Ovary (tissue), 9 donors: ENCODE measurements around the gene ADGRV1. TPM values are rescaled to one million over a fixed set of nuclear protein-coding genes. Genes with fewer than 3 reads are reported as not detected.

ENCODE experiments used
- DNase-seq, 5 donors: peaks; one replicate each; pipeline ENCODE4 v3.0.0-alpha.2; 2019 to 2020
- H3K27ac ChIP-seq, 2 donors: fragments of 200-600 bp; one replicate each; pipeline versions ENCODE4 v1.5.1 to v1.8.0; 2019 to 2022
- H3K27me3 ChIP-seq: fragments of 200-600 bp; one replicate; pipeline ENCODE4 v1.8.0; 2022
- H3K36me3 ChIP-seq: fragments of 200-600 bp; sonication (generic); one replicate; pipeline ENCODE4 v1.5.1; 2019
- H3K4me1 ChIP-seq: one replicate; pipeline ENCODE4 v1.8.1; 2013; ENCODE audit warnings: mild to moderate bottlenecking, moderate library complexity; ENCODE audit not compliant: insufficient read depth
- H3K4me3 ChIP-seq: fragments of 200-600 bp; sonication (generic); one replicate; pipeline ENCODE4 v1.5.1; 2017
- H3K9me3 ChIP-seq, 2 donors: fragments of 200-600 bp in 1 of 2; sonication (generic) in 1 of 2; one replicate each; pipeline versions ENCODE4 v1.5.1 to v1.8.1; 2013 to 2019; ENCODE audit warnings: mild to moderate bottlenecking in 1 of 2, moderate library complexity in 1 of 2
- CTCF ChIP-seq, 3 donors: fragments of 450-650 bp in 2 of 3; fragments of 200-600 bp in 1 of 3; IDR thresholded peaks; one replicate each; pipeline versions ENCODE4 v1.5.1 to v1.8.0; 2016 to 2022; ENCODE audit warnings: antibody characterized with exemption in 3 of 3, mild to moderate bottlenecking in 1 of 3
- EP300 ChIP-seq: sonication (generic); formaldehyde crosslinking; IDR thresholded peaks from one replicate; pipeline ENCODE4 v1.6.1; 2017; ENCODE audit warnings: antibody characterized with exemption
- POLR2A ChIP-seq: fragments of 450-650 bp; IDR thresholded peaks from one replicate; pipeline ENCODE4 v1.6.1; 2017; ENCODE audit warnings: antibody characterized with exemption, mild to moderate bottlenecking, moderate library complexity
- WGBS, 3 donors: extraction: QIAGEN DNeasy Blood & Tissue Kit in 1 of 3; methylation state at CpG; one replicate each; pipeline versions ENCODE4 v1.1.5 to v1.1.7; 2013 to 2017; 5-methylcytosine and 5-hydroxymethylcytosine counted together
- intact Hi-C, 4 donors: fragments of 100-400 bp; cut with DNase I; formaldehyde crosslinking; loops; one replicate each; pipeline versions ENCODE4 v1.11.0 to v1.15.1; 2022 to 2023
- polyA plus RNA-seq, 2 donors: library from polyadenylated mRNA; stranded (reverse); fragments of 200-250 nt in 1 of 2; fragments of 350-450 nt in 1 of 2; fragmentation: Illumina TruSeq in 1 of 2; extraction: RNeasy Lipid Tissue Mini Kit (QIAGEN cat#74804) in 1 of 2; gene quantifications; one replicate each; pipeline ENCODE4 v1.2.3, GENCODE V29; 2013 to 2014
- total RNA-seq, 7 donors: library from RNA; depleted of rRNA in 2 of 7; stranded (reverse); fragments of >200 nt in 2 of 7; fragmentation: NEBNext Ultra II Directional in 3 of 7; extraction: Animal tissue kit (Norgen Biotek cat#: 25700) in 3 of 7; gene quantifications; one replicate each; pipeline versions ENCODE4 v1.1.0 to v1.2.4, GENCODE V29; 2016 to 2023
- donor health status: DM: no; HTN: no; CAD: no; lungs with moderate emphysema.
- donor health status: DM: no; HTN: no; CAD: no.
- donor health status: Bipolar disorder and iron deficiency.
- donor health status: DM: yes; HTN: yes; CAD: no.
- donor health status: DM: no; HTN: no; CAD: no.
- donor health status: DM: yes; HTN: yes; CAD: no.

The ADGRV1 gene
- total and polyA plus RNA-seq, 9 donors = 0.21 to 2.7 (median 1.1) TPM

GRCh38 chr5:90878081-90878480 lies 319.5 kb downstream of the ADGRV1 start:
- TF ChIP-seq EP300 = no peak
- Histone ChIP-seq H3K4me3 (no peak overlapping the region), H3K4me1 (peaks cover 7% of the 10 kb centered on the region), H3K27me3 (no peaks in the 10 kb centered on the region), H3K9me3 (no peaks in the 10 kb centered on the region), H3K27ac (peak overlapping the region in 1 of 2 donors; percentile 75), H3K36me3 (no peaks in the 10 kb centered on the region)
- WGBS, 3 donors = 1 to 13% (median 3%) methylated on average over 7 of the region's 7 CpGs
- intact Hi-C loops = no loop called here
- peak; percentile 61 to 74 (median 62) for DNase-seq

GRCh38 chr5:90878549-90879196 lies 320.1 kb downstream of the ADGRV1 start:
- H3K27ac ChIP-seq = peak overlapping the region in 1 of 2 donors; percentile 75
- peak in 2 of 5 donors; percentile 18 to 45 for DNase-seq

GRCh38 chr5:90881626-90882150 lies 323.1 kb downstream of the ADGRV1 start:
- H3K4me3 ChIP-seq = no peak overlapping the region
- intact Hi-C loops = no loop called here
- WGBS, 3 donors = 89 to 91% (median 91%) methylated on average over 3 of the region's 3 CpGs
- no peaks in the 10 kb centered on the region for H3K9me3 ChIP-seq
- H3K36me3 ChIP-seq = no peaks in the 10 kb centered on the region
- H3K4me1 ChIP-seq = peaks cover 5% of the 10 kb centered on the region
- DNase-seq = no peak
- H3K27me3 ChIP-seq = no peaks in the 10 kb centered on the region
- H3K27ac ChIP-seq = no peak overlapping the region
- no peak for TF ChIP-seq CTCF (IDR thresholded peaks at IDR 0.05)
- no peak for TF ChIP-seq EP300
- no peak for TF ChIP-seq POLR2A

More at GRCh38 chr5:90878549-90879196, 320.1 kb downstream of the ADGRV1 start:
- Histone ChIP-seq H3K9me3 (no peaks in the 10 kb centered on the region), H3K4me3 (no peak overlapping the region), H3K36me3 (no peaks in the 10 kb centered on the region), H3K27me3 (no peaks in the 10 kb centered on the region), H3K4me1 (peaks cover 5% of the 10 kb centered on the region)
- intact Hi-C loops = no loop called here
- TF ChIP-seq CTCF (IDR thresholded peaks at IDR 0.05) (no peak), EP300 (no peak), POLR2A (no peak)
- WGBS, 3 donors = 17 to 38% (median 26%) methylated on average over 3 of the region's 3 CpGs

GRCh38 chr5:90882448-90882847 lies 323.9 kb downstream of the ADGRV1 start:
- Histone ChIP-seq H3K4me1 (peaks cover 5% of the 10 kb centered on the region), H3K4me3 (no peak overlapping the region), H3K27me3 (no peaks in the 10 kb centered on the region), H3K36me3 (no peaks in the 10 kb centered on the region), H3K9me3 (no peaks in the 10 kb centered on the region), H3K27ac (no peak overlapping the region)
- intact Hi-C loops = no loop called here
- TF ChIP-seq CTCF (IDR thresholded peaks at IDR 0.05) = no peak
- no peak for TF ChIP-seq POLR2A
- no peak for TF ChIP-seq EP300
- WGBS, 3 donors = 85 to 90% (median 86%) methylated on average over 2 of the region's 2 CpGs
- DNase-seq = no peak

GRCh38 chr5:90885180-90885868 lies 326.7 kb downstream of the ADGRV1 start:
- Histone ChIP-seq H3K27me3 (no peaks in the 10 kb centered on the region), H3K36me3 (no peaks in the 10 kb centered on the region), H3K4me1 (no peaks in the 10 kb centered on the region), H3K9me3 (no peaks in the 10 kb centered on the region), H3K4me3 (no peak overlapping the region), H3K27ac (no peak overlapping the region)
- 49 to 73% (median 67%) methylated on average over 1 of the region's 1 CpG for WGBS, 3 donors
- no peak for DNase-seq
- intact Hi-C loops = no loop called here
- TF ChIP-seq POLR2A (no peak), EP300 (no peak), CTCF (IDR thresholded peaks at IDR 0.05) (no peak)
